BLaER1 treated with 17β-estradiol and CSF1 and Interleukin-3, amounts not matched to agents 10 nM and 100 nM (cell line): ENCODE results near the gene MAP2K7.
A peak's percentile ranks its signal among the peaks of the same experiment; 100 is the strongest.

Experiments
- H3K27ac ChIP-seq, 11 experiments: shearing (Covaris generic); formaldehyde crosslinking; 2 replicates each; pipeline ENCODE4 v1.8.1; 2022
- H3K27me3 ChIP-seq, 11 experiments: shearing (Covaris generic); formaldehyde crosslinking; 2 replicates each; pipeline ENCODE4 v1.8.1; 2022
- H3K36me3 ChIP-seq, 11 experiments: shearing (Covaris generic); formaldehyde crosslinking; 2 replicates each; pipeline ENCODE4 v1.8.1; 2022
- H3K4me1 ChIP-seq, 10 experiments: shearing (Covaris generic); formaldehyde crosslinking; 2 replicates each; pipeline ENCODE4 v1.8.1; 2022
- H3K4me2 ChIP-seq, 11 experiments: shearing (Covaris generic); formaldehyde crosslinking; 2 replicates each; pipeline ENCODE4 v1.8.1; 2022
- H3K4me3 ChIP-seq, 10 experiments: shearing (Covaris generic); formaldehyde crosslinking; 2 replicates each; pipeline ENCODE4 v1.8.1; 2022
- H3K9ac ChIP-seq, 11 experiments: shearing (Covaris generic); formaldehyde crosslinking; 2 replicates each; pipeline ENCODE4 v1.8.1; 2022
- H3K9me3 ChIP-seq, 11 experiments: shearing (Covaris generic); formaldehyde crosslinking; replicated peaks in 1 of 11; 2 replicates each; pipeline ENCODE4 v1.8.1; 2022
- H4K20me1 ChIP-seq, 11 experiments: shearing (Covaris generic); formaldehyde crosslinking; 2 replicates each; pipeline ENCODE4 v1.8.1; 2022
- Cebpa-rat ChIP-seq, 11 experiments: shearing (Covaris generic); IDR thresholded peaks; 2 replicates each; pipeline ENCODE4 v1.8.1; 2022

Gene MAP2K7

GRCh38 chr19:7912144-7912696, 8.5 kb downstream of the MAP2K7 start:
- Histone ChIP-seq H3K36me3 (peaks cover 27 to 62% (median 37%) of the 10 kb centered on the region in 11 experiments), H3K9me3 (no peaks in the 10 kb centered on the region), H4K20me1 (peaks cover 75 to 100% (median 98%) of the 10 kb centered on the region in 11 experiments), H3K27ac (peak overlapping the region in 3 of 11 experiments; percentile 30 to 53 (median 44); a peak in 3 of 22 replicates), H3K4me1 (peaks cover 39 to 90% (median 84%) of the 10 kb centered on the region in 10 experiments), H3K4me3 (peak overlapping the region in 3 of 10 experiments; percentile 4 to 36 (median 24); a peak in 3 of 20 replicates), H3K4me2 (peak overlapping the region; percentile 48 to 99 (median 85)), H3K27me3 (peaks cover 44 to 55% (median 47%) of the 10 kb centered on the region in 11 experiments), H3K9ac (peak overlapping the region in 6 of 11 experiments; percentile 2 to 60 (median 46); a peak in 11 of 22 replicates)
- TF ChIP-seq Cebpa-rat (IDR thresholded peaks at IDR 0.05): no peak

DNA sequence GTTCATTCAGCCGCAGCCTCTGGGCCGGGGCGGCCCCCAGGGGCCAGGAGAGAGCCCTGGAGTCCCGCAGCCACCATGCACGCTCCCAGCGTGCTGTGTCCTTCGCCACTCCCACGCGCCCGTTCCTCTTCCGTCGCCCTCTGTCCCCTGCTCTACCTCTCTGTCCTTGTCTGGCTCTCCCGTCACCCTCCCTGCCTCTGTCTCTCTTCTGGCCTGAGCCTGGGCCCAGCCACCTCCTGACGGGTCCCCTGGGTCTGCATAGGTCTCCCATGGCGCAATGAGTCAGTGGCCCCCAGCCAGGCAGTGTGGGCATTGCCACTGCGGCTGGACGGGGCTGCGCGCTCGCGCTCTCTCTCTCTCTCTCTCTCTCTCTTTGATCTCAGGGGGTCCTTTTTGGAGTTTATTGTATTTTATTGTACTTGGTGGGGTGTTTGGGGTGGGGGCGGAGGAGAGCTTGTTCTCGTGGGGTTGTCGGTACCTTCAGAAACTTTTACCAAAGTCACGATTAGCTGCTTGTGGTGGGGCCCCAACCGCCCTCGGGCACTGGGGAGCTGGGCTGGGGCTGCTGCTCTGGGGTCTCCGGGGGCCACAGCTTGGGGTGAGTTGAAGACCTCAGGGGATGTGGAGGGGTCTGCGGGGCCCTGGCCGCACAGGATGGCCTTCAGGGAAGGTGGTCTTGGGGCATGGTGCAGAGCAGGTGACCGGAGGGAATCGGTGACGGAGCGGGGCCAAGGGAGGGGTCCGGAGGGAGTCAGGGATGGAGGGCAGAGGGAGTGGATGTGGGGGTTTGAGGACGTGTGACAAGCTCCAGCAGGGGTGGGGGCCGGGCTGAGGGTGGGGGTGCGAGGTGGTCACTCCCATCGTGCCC, 9.3 kb downstream of the MAP2K7 start:
- H3K4me2 ChIP-seq: peak overlapping the region; percentile 26 to 99 (median 85); a peak in 20 of 22 replicates
- 0 out of 20 replicates have a peak overlapping the region, but pooled peaks of 1 of the 10 experiments have one; percentile 26 for H3K4me3 ChIP-seq
- peaks cover 39 to 90% (median 84%) of the 10 kb centered on the region in 10 experiments for H3K4me1 ChIP-seq
- peaks cover 51 to 62% (median 54%) of the 10 kb centered on the region in 11 experiments for H3K27me3 ChIP-seq
- peak overlapping the region in 5 of 11 experiments; percentile 13 to 57 (median 42); a peak in 5 of 22 replicates for H3K9ac ChIP-seq
- no peak overlapping the region; a peak in 2 of 22 replicates for H3K27ac ChIP-seq
- TF ChIP-seq Cebpa-rat (IDR thresholded peaks at IDR 0.05): no peak
- H3K36me3 ChIP-seq: peaks cover 27 to 62% (median 37%) of the 10 kb centered on the region in 11 experiments
- no peaks in the 10 kb centered on the region for H3K9me3 ChIP-seq
- peaks cover 67 to 100% (median 98%) of the 10 kb centered on the region in 11 experiments for H4K20me1 ChIP-seq

GRCh38 chr19:7913652-7914051, 10.0 kb downstream of the MAP2K7 start:
- peaks cover 58 to 69% (median 61%) of the 10 kb centered on the region in 11 experiments for H3K27me3 ChIP-seq

DNA sequence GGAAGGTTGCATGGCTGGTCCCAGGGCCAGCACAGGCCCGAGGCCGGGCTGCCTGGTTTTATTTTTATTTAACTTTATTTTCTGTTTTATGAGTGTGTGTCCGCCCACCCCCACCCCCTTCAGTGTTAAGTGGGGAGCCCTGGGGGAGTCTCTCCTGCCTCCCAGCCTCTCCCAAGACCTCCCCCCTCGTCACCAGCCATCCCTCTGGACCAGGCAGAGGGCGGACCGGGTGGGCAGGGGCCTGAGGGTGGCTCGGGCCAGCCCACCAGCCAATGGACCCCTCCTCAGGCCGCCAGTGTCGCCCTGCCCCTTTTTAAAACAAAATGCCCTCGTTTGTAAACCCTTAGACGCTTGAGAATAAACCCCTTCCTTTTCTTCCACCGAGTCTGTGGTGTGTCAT, 10.4 kb downstream of the MAP2K7 start:
- H3K4me3 ChIP-seq: no peak overlapping the region
- H3K9ac ChIP-seq: no peak overlapping the region
- H3K4me1 ChIP-seq: peaks cover 48 to 88% (median 76%) of the 10 kb centered on the region in 10 experiments
- no peak overlapping the region for H3K27ac ChIP-seq
- H3K27me3 ChIP-seq: peaks cover 62 to 74% (median 66%) of the 10 kb centered on the region in 11 experiments
- no peak for TF ChIP-seq Cebpa-rat (IDR thresholded peaks at IDR 0.05)
- peaks cover 25 to 54% (median 34%) of the 10 kb centered on the region in 11 experiments for H3K36me3 ChIP-seq
- H4K20me1 ChIP-seq: peaks cover 56 to 99% (median 92%) of the 10 kb centered on the region in 11 experiments
- no peaks in the 10 kb centered on the region for H3K9me3 ChIP-seq
- H3K4me2 ChIP-seq: 0 out of 22 replicates have a peak overlapping the region, but pooled peaks of 1 of the 11 experiments have one; percentile 88

More at GRCh38 chr19:7913652-7914051, 10.0 kb downstream of the MAP2K7 start:
- no peak for TF ChIP-seq Cebpa-rat (IDR thresholded peaks at IDR 0.05)
- Histone ChIP-seq H3K9ac (no peak overlapping the region), H3K9me3 (no peaks in the 10 kb centered on the region), H3K4me1 (peaks cover 43 to 88% (median 80%) of the 10 kb centered on the region in 10 experiments), H3K4me2 (peak overlapping the region in 5 of 11 experiments; percentile 85 to 99 (median 88); a peak in 7 of 22 replicates), H3K4me3 (no peak overlapping the region), H3K36me3 (peaks cover 27 to 59% (median 37%) of the 10 kb centered on the region in 11 experiments), H4K20me1 (peaks cover 60 to 100% (median 94%) of the 10 kb centered on the region in 11 experiments), H3K27ac (no peak overlapping the region)

GRCh38 chr19:7914598-7915045, 10.9 kb downstream of the MAP2K7 start, which contains the start of gene TGFBR3L:
TGFBR3L (plus strand) TSS chr19:7914830.
- Histone ChIP-seq H3K27me3 (peaks cover 68 to 79% (median 71%) of the 10 kb centered on the region in 11 experiments), H3K36me3 (peaks cover 20 to 49% (median 30%) of the 10 kb centered on the region in 11 experiments), H3K27ac (no peak within 1 kb of the TSS), H3K4me1 (peaks cover 53 to 88% (median 76%) of the 10 kb centered on the region in 10 experiments), H3K4me3 (peak within 1 kb of the TSS in 9 of 10 experiments; percentile 49 to 68 (median 56); a peak in 14 of 20 replicates), H3K9me3 (no peaks in the 10 kb centered on the region), H3K4me2 (peak within 1 kb of the TSS; percentile 85 to 100 (median 90)), H3K9ac (peak within 1 kb of the TSS in 4 of 11 experiments; percentile 38 to 66 (median 62); a peak in 5 of 22 replicates), H4K20me1 (peaks cover 51 to 98% (median 86%) of the 10 kb centered on the region in 11 experiments)
- no peak for TF ChIP-seq Cebpa-rat (IDR thresholded peaks at IDR 0.05)

DNA sequence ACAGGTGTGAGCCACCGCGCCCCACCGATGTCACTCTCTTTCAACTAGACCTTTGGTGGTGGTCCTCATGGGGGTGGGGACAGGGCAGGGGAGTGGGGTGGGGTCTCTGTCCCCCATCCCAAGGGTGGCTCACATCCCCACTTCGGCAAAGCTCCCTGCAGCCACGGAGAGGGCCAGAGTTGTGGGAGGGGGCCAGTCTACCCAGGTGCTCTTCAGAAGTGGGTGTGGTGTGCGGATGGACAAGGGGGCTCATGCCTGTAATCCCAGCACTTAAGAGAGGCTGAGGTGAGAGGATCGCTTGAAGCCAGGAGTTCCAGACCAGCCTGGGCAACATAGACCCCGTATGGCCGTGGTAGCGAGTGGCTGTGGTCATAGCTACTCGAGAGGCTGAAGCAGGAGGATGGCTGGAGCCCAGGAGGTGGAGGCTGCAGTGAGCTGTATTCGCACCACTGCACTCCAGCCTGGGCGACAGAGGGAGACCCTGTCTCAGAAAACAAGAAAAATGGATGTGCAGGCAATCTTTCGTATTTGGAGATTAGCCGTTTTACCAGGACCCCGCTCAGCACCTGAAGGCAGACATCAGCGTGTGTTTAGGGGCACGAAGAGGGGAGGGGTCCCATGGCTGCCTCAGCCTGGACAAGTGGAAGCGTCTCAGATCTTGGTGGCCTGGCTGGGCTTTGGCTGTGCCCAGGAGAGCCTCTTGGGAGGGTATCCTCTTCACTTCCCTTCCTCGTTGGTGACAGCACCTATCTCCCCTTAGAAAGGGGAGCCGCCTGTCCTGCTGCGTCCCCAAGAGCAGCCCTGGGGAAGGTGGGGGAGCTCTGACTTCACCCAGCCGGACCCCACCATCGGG, 11.8 kb downstream of the MAP2K7 start:
- TF ChIP-seq Cebpa-rat (IDR thresholded peaks at IDR 0.05): no peak
- H3K9me3 ChIP-seq: no peaks in the 10 kb centered on the region
- peaks cover 71 to 82% (median 75%) of the 10 kb centered on the region in 11 experiments for H3K27me3 ChIP-seq
- peaks cover 14 to 40% (median 23%) of the 10 kb centered on the region in 11 experiments for H3K36me3 ChIP-seq
- peak overlapping the region; percentile 49 to 68 (median 54) for H3K4me3 ChIP-seq
- H3K4me1 ChIP-seq: peaks cover 56 to 83% (median 72%) of the 10 kb centered on the region in 10 experiments
- peaks cover 42 to 92% (median 78%) of the 10 kb centered on the region in 11 experiments for H4K20me1 ChIP-seq
- H3K4me2 ChIP-seq: peak overlapping the region; percentile 79 to 100 (median 90)
- peak overlapping the region in 9 of 11 experiments; percentile 38 to 70 (median 60); a peak in 15 of 22 replicates for H3K9ac ChIP-seq
- H3K27ac ChIP-seq: no peak overlapping the region

DNA sequence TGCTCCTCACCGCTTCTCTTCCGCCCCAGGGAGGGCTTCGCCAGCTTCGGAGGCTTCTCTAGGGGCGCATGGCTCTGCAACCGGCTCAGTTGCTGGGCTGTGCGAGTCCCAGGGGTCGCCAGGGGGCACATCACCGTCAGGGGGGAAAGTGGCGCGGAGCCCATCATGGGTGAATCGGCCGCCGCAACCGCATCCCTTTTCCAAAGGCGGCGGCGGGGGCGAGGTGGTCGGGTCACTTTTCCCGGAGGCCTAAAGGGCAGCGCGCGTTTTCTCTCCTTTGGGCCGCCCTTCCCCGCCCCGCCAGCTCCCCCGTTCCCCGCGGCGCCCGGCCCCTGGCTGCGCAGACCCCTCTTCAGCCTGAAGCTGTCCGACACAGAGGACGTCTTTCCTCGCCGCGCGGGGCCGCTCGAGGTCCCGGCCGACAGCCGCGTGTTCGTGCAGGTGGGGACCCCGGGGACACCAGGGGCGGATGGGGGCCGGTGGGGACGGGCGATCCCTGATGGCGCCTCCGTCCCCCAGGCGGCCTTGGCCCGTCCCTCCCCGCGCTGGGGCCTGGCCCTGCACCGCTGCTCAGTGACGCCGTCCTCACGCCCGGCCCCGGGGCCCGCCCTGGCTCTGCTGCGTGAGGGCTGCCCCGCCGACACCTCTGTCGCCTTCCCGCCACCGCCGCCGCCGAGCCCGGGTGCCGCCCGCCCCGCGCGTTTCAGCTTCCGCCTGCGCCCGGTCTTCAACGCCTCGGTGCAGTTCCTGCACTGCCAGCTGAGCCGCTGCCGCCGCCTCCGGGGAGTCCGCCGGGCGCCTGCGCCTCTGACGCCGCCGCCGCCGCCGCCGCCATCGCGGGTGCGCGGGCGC, 12.7 kb downstream of the MAP2K7 start:
- Histone ChIP-seq H3K27ac (no peak overlapping the region), H3K4me3 (peak overlapping the region; percentile 49 to 68 (median 54)), H3K36me3 (peaks cover 6 to 32% (median 14%) of the 10 kb centered on the region in 11 experiments), H3K4me1 (peaks cover 56 to 80% (median 68%) of the 10 kb centered on the region in 10 experiments), H3K4me2 (peak overlapping the region; percentile 79 to 100 (median 90)), H3K9me3 (no peaks in the 10 kb centered on the region), H4K20me1 (peaks cover 34 to 88% (median 74%) of the 10 kb centered on the region in 11 experiments), H3K9ac (peak overlapping the region; percentile 8 to 70 (median 54); a peak in 19 of 22 replicates), H3K27me3 (peaks cover 71 to 82% (median 75%) of the 10 kb centered on the region in 11 experiments)
- no peak for TF ChIP-seq Cebpa-rat (IDR thresholded peaks at IDR 0.05)
